ENCODE results near the gene SYNGR1. TPM values are rescaled to one million over a fixed set of nuclear protein-coding genes. Genes with fewer than 3 reads are reported as not detected.

Gene SYNGR1
- total and polyA plus RNA-seq, 2 of the 8 experiments (the other 6 are each of a cell fraction or from before 2014, with no cell fraction given), result 32.5 to 84.7 TPM

DNA sequence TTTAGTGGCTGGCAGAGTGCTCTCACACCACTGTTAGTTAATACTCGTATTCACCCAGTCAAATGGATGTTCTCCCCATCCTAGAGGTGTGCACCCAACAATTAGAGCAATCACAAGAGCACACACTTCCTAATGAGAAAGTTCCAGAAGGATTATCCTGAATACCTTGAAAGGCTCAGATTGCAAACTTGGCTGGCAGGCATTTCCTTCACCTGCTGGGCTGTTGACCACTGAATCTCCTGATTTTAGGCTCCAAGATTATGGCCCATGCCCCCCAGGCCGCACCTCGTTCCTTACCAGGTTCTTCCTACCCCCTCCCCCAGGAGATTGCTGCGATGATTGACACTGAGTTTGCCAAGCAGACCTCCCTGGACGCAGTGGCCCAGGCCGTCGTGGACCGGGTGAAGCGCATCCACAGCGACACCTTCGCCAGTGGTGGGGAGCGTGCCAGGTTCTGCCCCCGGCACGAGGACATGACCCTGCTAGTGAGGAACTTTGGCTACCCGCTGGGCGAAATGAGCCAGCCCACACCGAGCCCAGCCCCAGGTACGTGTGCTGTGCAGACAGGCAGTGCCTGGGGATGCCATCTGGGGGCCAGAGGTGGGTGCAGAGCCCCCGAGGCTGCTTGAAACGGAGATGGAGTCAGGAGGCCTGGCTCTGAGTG lies 76.7 kb downstream of the SYNGR1 start:
- Histone ChIP-seq H3K79me1 (ENCODE audit: low read depth, low read length) (no peaks in the 10 kb centered on the region; the same call in 1 of the 2 replicates), H2BK15ac (ENCODE audit: low read length) (peak overlapping the region; percentile 1; the same call in 1 of the 2 replicates), H2AK5ac (ENCODE audit: low read depth, low read length) (peak overlapping the region; percentile 88; the same call in 1 of the 2 replicates), H3K27ac (ENCODE audit: low read depth, low read length) (no peak overlapping the region), H2BK120ac (replicated peaks; ENCODE audit: low read depth, low read length) (no peak overlapping the region), H3K9ac (replicated peaks in 1 of 4; ENCODE audit: extremely low read depth in 1 of 4, low read depth in 3 of 4, low read length in 3 of 4) (no peak overlapping the region), H3K18ac (ENCODE audit: extremely low read depth, low read length) (no peak overlapping the region; the same call in 1 of the 2 replicates), H3K14ac (ENCODE audit: insufficient read length) (no peak overlapping the region), H3K4ac (replicated peaks; ENCODE audit: insufficient read length, low read depth, low read length) (no peak overlapping the region), H4K91ac (replicated peaks; ENCODE audit: insufficient read length, low read length) (no peak overlapping the region), H3K36me3 (ENCODE audit: control insufficient read depth in 2 of 4, insufficient read depth in 4 of 4, low read length in 3 of 4) (peaks cover 2 to 13% (median 4%) of the 10 kb centered on the region in 4 experiments; a peak in 3 of 8 replicates), H2BK20ac (ENCODE audit: low read length) (0 out of 2 replicates have a peak overlapping the region, but pooled peaks have one; percentile 80), H4K5ac (ENCODE audit: insufficient read length, low read depth, low read length) (no peak overlapping the region), H2BK5ac (ENCODE audit: low read depth, low read length) (peak overlapping the region; percentile 96; the same call in 1 of the 2 replicates), H3K56ac (replicated peaks; ENCODE audit: insufficient read length, low read depth, low read length) (no peak overlapping the region), H4K20me1 (replicated peaks in 1 of 2; ENCODE audit: control insufficient read depth in 1 of 2, insufficient read depth in 2 of 2, low read length in 2 of 2) (no peaks in the 10 kb centered on the region), H3K27me3 (replicated peaks in 1 of 4; ENCODE audit: control insufficient read depth in 3 of 4, extremely low read depth in 1 of 4, insufficient read depth in 3 of 4, low read length in 3 of 4) (no peaks in the 10 kb centered on the region), H3K23ac (ENCODE audit: insufficient read length) (no peak overlapping the region), H3K79me2 (ENCODE audit: control insufficient read depth in 1 of 2, insufficient read depth in 2 of 2, low read length in 2 of 2) (no peaks in the 10 kb centered on the region), H4K8ac (ENCODE audit: extremely low read depth, insufficient read depth, low read length) (no peak overlapping the region), H3K23me2 (ENCODE audit: low read depth, low read length) (no peaks in the 10 kb centered on the region; the same call in 1 of the 2 replicates), H3K9me3 (ENCODE audit: insufficient read depth in 2 of 2, low read depth in 1 of 2, low read length in 1 of 2) (no peaks in the 10 kb centered on the region), H3K4me1 (replicated peaks in 1 of 4; ENCODE audit: control insufficient read depth in 3 of 4, insufficient read depth in 4 of 4, low read length in 3 of 4) (peaks cover 8 to 23% (median 17%) of the 10 kb centered on the region in 4 experiments), H3K4me3 (ENCODE audit: extremely low read depth in 1 of 4, insufficient read depth in 2 of 4, low read depth in 3 of 4, low read length in 4 of 4) (no peak overlapping the region), H2BK12ac (ENCODE audit: low read depth, low read length) (peak overlapping the region; percentile 95; the same call in 1 of the 2 replicates), H3K4me2 (ENCODE audit: insufficient read depth in 1 of 2, low read depth in 2 of 2, low read length in 2 of 2) (no peak overlapping the region), H2AFZ (ENCODE audit: low read length) (no peak overlapping the region)
- ChIA-PET CTCF (ENCODE audit: partially characterized antibody) (interaction anchor here (0.6 to 2.4 kb wide), 2 partner anchors 10 to 32 kb away, joined by 3 to 10 read pairs; no protein-coding TSS in a partner anchor), POLR2A (ENCODE audit: partially characterized antibody) (interaction anchor here (1.3 to 5.5 kb wide), 2 partner anchors 9 to 108 kb away, joined by 3 to 48 read pairs; partner anchors contain the start of gene RPL3)
- no peak for FAIRE-seq
- 90% methylated on average over 19 of the region's 20 CpGs; no CpG with 5 or more reads in 1 of the 2 experiments for WGBS, 2 experiments (ENCODE audit: extremely low coverage in 1 of 2, insufficient coverage in 1 of 2, insufficient read length in 1 of 2, insufficient replicate concordance in 2 of 2, low coverage in 1 of 2, low lambda C conversion rate in 2 of 2, missing lambda C conversion rate in 1 of 2)
- no peak for DNase-seq (ENCODE audit: low read depth in 1 of 2, low spot score in 2 of 2)
- TF ChIP-seq RFX5 (IDR thresholded peaks at IDR 0.05; ENCODE audit: borderline replicate concordance, low read depth, low read length) (no peak), BACH1 (IDR thresholded peaks at IDR 0.05; ENCODE audit: low read length) (no peak), CTBP2 (IDR thresholded peaks at IDR 0.05; ENCODE audit: borderline replicate concordance, insufficient read depth, insufficient read length, low read length) (no peak)
